HG02973 (cell line): ENCODE measurements around the gene SLC45A3.

Experiments
- ATAC-seq: cut with Tn5 transposase; IDR thresholded peaks from one replicate; pipeline ENCODE4 v1.9.1; 2021; ENCODE audit warnings: moderate library complexity; ENCODE audit not compliant: unreplicated experiment

Gene SLC45A3

GRCh38 chr1:205610901-205611466, 69.3 kb downstream of the SLC45A3 start:
- ATAC-seq: no peak

- ATAC-seq: no peak
Measured at GRCh38 chr1:205610036-205610435, 70.3 kb downstream of the SLC45A3 start.
